ENCODE results near the gene OR14I1.

The OR14I1 gene

GRCh38 chr1:248702714-248703113 lies at the start of gene OR14I1:
TSS of gene OR14I1 (minus strand) at chr1:248702766.
- Histone ChIP-seq H4K20me1 (ENCODE audit: insufficient read depth, low read length) (no peaks in the 10 kb centered on the region), H2AFZ (ENCODE audit: low read length) (no peak within 1 kb of the TSS), H3K4me3 (ENCODE audit: low read depth, low read length, poor library complexity, severe bottlenecking) (no peak within 1 kb of the TSS), H3K79me2 (ENCODE audit: insufficient read depth, low read length) (no peaks in the 10 kb centered on the region), H3K9me2 (ENCODE audit: low read depth, low read length) (no peaks in the 10 kb centered on the region), H3F3A (ENCODE audit: insufficient read depth, low read length) (no peaks in the 10 kb centered on the region), H3K9me3 (ENCODE audit: low read length) (no peaks in the 10 kb centered on the region), H3K9ac (ENCODE audit: low read length) (no peak within 1 kb of the TSS), H3K36me3 (ENCODE audit: insufficient read depth, low read length) (no peaks in the 10 kb centered on the region), H3K4me2 (ENCODE audit: low read length) (no peak within 1 kb of the TSS), H3K4me1 (ENCODE audit: insufficient read depth, low read length, severe bottlenecking) (no peaks in the 10 kb centered on the region), H3K27me3 (ENCODE audit: insufficient read depth, low read length) (no peaks in the 10 kb centered on the region; the same call in 1 of the 2 replicates), H3K27ac (ENCODE audit: low read depth, low read length, poor library complexity, severe bottlenecking) (no peak within 1 kb of the TSS)
- no peak for TF ChIP-seq CTCF (IDR thresholded peaks at IDR 0.05; ENCODE audit: low read length)
- no peak for TF ChIP-seq EZH2 (IDR thresholded peaks at IDR 0.05; ENCODE audit: borderline replicate concordance, low read length)

DNA sequence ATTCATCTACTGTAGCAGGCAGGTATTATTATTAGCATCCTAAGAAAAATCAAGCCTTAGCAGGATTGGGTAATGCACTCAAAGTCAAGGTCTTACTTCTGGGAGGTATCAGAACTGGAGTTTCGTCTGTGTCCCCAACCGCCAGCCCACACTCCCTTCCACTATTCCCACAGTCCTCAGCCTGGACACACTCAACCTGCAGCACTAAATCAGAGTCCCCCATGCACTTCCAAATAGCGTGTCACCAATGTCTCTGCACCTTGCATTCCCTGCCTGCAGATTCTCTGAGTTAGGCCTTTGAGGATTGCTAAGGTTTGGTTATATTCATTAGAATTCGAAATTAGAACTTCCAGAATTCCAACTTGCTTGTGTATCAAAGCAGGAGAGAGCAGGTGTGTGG lies 49.1 kb upstream of the OR14I1 start:
- Histone ChIP-seq H3K4me2 (ENCODE audit: low read length) (no peak overlapping the region), H3F3A (ENCODE audit: insufficient read depth, low read length) (no peaks in the 10 kb centered on the region), H3K27me3 (ENCODE audit: insufficient read depth, low read length) (no peaks in the 10 kb centered on the region), H2AFZ (ENCODE audit: low read length) (no peak overlapping the region), H4K20me1 (ENCODE audit: insufficient read depth, low read length) (no peaks in the 10 kb centered on the region), H3K79me2 (ENCODE audit: insufficient read depth, low read length) (no peaks in the 10 kb centered on the region), H3K27ac (ENCODE audit: low read depth, low read length, poor library complexity, severe bottlenecking) (no peak overlapping the region), H3K4me1 (ENCODE audit: insufficient read depth, low read length, severe bottlenecking) (no peaks in the 10 kb centered on the region), H3K4me3 (ENCODE audit: low read depth, low read length, poor library complexity, severe bottlenecking) (no peak overlapping the region), H3K9ac (ENCODE audit: low read length) (no peak overlapping the region), H3K9me3 (ENCODE audit: low read length) (no peaks in the 10 kb centered on the region), H3K9me2 (ENCODE audit: low read depth, low read length) (no peaks in the 10 kb centered on the region), H3K36me3 (ENCODE audit: insufficient read depth, low read length) (no peaks in the 10 kb centered on the region)
- no peak for TF ChIP-seq CTCF (IDR thresholded peaks at IDR 0.05; ENCODE audit: low read length)

GRCh38 chr1:248751142-248751541 lies 48.6 kb upstream of the OR14I1 start:
- Histone ChIP-seq H3K9me2 (ENCODE audit: low read depth, low read length) (no peaks in the 10 kb centered on the region), H3K9me3 (ENCODE audit: low read length) (no peaks in the 10 kb centered on the region), H3K79me2 (ENCODE audit: insufficient read depth, low read length) (no peaks in the 10 kb centered on the region), H3F3A (ENCODE audit: insufficient read depth, low read length) (no peaks in the 10 kb centered on the region), H3K27me3 (ENCODE audit: insufficient read depth, low read length) (no peaks in the 10 kb centered on the region), H3K4me3 (ENCODE audit: low read depth, low read length, poor library complexity, severe bottlenecking) (no peak overlapping the region), H3K4me2 (ENCODE audit: low read length) (no peak overlapping the region), H3K9ac (ENCODE audit: low read length) (no peak overlapping the region), H3K36me3 (ENCODE audit: insufficient read depth, low read length) (no peaks in the 10 kb centered on the region), H3K4me1 (ENCODE audit: insufficient read depth, low read length, severe bottlenecking) (no peaks in the 10 kb centered on the region), H2AFZ (ENCODE audit: low read length) (no peak overlapping the region), H4K20me1 (ENCODE audit: insufficient read depth, low read length) (no peaks in the 10 kb centered on the region), H3K27ac (ENCODE audit: low read depth, low read length, poor library complexity, severe bottlenecking) (no peak overlapping the region)
- TF ChIP-seq CTCF (IDR thresholded peaks at IDR 0.05; ENCODE audit: low read length) (no peak), EZH2 (IDR thresholded peaks at IDR 0.05; ENCODE audit: borderline replicate concordance, low read length) (no peak)
